Measurements from ENCODE around the gene STAT5B. TPM values are rescaled to one million over a fixed set of nuclear protein-coding genes. Genes with fewer than 3 reads are reported as not detected.
"Not testable (repeated sequence)": the region's sequence is repeated elsewhere in the genome, so short reads cannot be mapped to it uniquely, and the experiment has no call there.

Gene STAT5B
- total RNA-seq, 2 experiments from 2014 or later, result 128 to 129 TPM

- Mint-ChIP-seq H3K36me3 (ENCODE audit: low read depth) (peaks cover 30% of the 10 kb centered on the region), H3K27me3 (no peaks in the 10 kb centered on the region), H3K27ac (no peak overlapping the region), H3K9me3 (no peaks in the 10 kb centered on the region), H3K4me3 (no peak overlapping the region), H3K4me1 (ENCODE audit: low read depth) (peaks cover 21% of the 10 kb centered on the region)
- POLR2A ChIA-PET, result interaction anchor here (0.7 to 2.0 kb wide), 2 partner anchors 51 to 64 kb away, joined by 3 to 6 read pairs; partner anchors contain the start of gene STAT5A
- no peak for TF ChIP-seq CTCF (IDR thresholded peaks at IDR 0.05)
- DNase-seq (no peak), ATAC-seq (no peak)
- intact Hi-C loops (cut with micrococcal nuclease), result loop anchor here (5.0 kb wide), 1 partner anchor 53 kb away; the partner anchor contains the start of gene STAT5B
- CTCF ChIA-PET, result interaction anchor here (1.3 to 3.1 kb wide), 4 partner anchors 13 to 86 kb away, joined by 3 to 57 read pairs (median 5); partner anchors contain the start of gene GHDC
Observed at GRCh38 chr17:42224651-42225050, 51.5 kb downstream of the STAT5B start.

GRCh38 chr17:42221886-42222745 lies 54.1 kb downstream of the STAT5B start:
- Mint-ChIP-seq H3K27ac (peak overlapping the region; percentile 7), H3K36me3 (ENCODE audit: low read depth) (peaks cover 30% of the 10 kb centered on the region), H3K9me3 (no peaks in the 10 kb centered on the region), H3K4me3 (no peak overlapping the region), H3K27me3 (no peaks in the 10 kb centered on the region), H3K4me1 (ENCODE audit: low read depth) (peaks cover 8% of the 10 kb centered on the region)
- DNase-seq (peak; percentile 79), ATAC-seq (peak; percentile 97)
- CTCF ChIA-PET, result interaction anchor here (0.6 to 3.1 kb wide), 54 partner anchors 8 to 308 kb away, joined by 3 to 57 read pairs (median 6); partner anchors contain the start of genes CAVIN1, CNP, GHDC and KCNH4
- intact Hi-C loops (cut with micrococcal nuclease), result loop anchor here (5.0 kb wide), 1 partner anchor 55 kb away; the partner anchor contains the start of gene STAT5B
- TF ChIP-seq CTCF (IDR thresholded peaks at IDR 0.05), result peak; percentile 79
- POLR2A ChIA-PET, result interaction anchor here (0.7 to 1.7 kb wide), 8 partner anchors 8 to 90 kb away, joined by 3 to 5 read pairs (median 3); partner anchors contain the start of gene STAT5A

- POLR2A ChIA-PET; H3K27ac Mint-ChIP-seq; H3K4me3 Mint-ChIP-seq; intact Hi-C loops (cut with micrococcal nuclease); ATAC-seq; H3K9me3 Mint-ChIP-seq; CTCF ChIA-PET; H3K4me1 Mint-ChIP-seq (ENCODE audit: low read depth); H3K27me3 Mint-ChIP-seq; DNase-seq: not testable (repeated sequence)
- peaks cover 32% of the 10 kb centered on the region for H3K36me3 Mint-ChIP-seq (ENCODE audit: low read depth)
Observed at GRCh38 chr17:42219280-42219679, 56.9 kb downstream of the STAT5B start.

- Mint-ChIP-seq H3K27ac (peak overlapping the region; percentile 71), H3K27me3 (no peaks in the 10 kb centered on the region), H3K36me3 (ENCODE audit: low read depth) (peaks cover 39% of the 10 kb centered on the region), H3K4me3 (no peak overlapping the region), H3K4me1 (ENCODE audit: low read depth) (no peaks in the 10 kb centered on the region), H3K9me3 (no peaks in the 10 kb centered on the region)
- ATAC-seq (no peak), DNase-seq (no peak)
- ChIA-PET CTCF (interaction anchor here (0.8 to 2.8 kb wide), 3 partner anchors 8 to 24 kb away, joined by 3 to 14 read pairs (median 3); no protein-coding TSS in a partner anchor), POLR2A (interaction anchor here (1.0 to 1.4 kb wide), 3 partner anchors 8 to 63 kb away, joined by 3 to 5 read pairs (median 3); partner anchors contain the start of gene GHDC)
- intact Hi-C loops (cut with micrococcal nuclease), result no loop called here
- TF ChIP-seq CTCF (IDR thresholded peaks at IDR 0.05), result no peak
Observed at GRCh38 chr17:42214156-42214555, 62.0 kb downstream of the STAT5B start.

GRCh38 chr17:42212382-42212781 lies 63.8 kb downstream of the STAT5B start:
- Mint-ChIP-seq H3K9me3 (no peaks in the 10 kb centered on the region), H3K4me3 (no peak overlapping the region), H3K4me1 (ENCODE audit: low read depth) (no peaks in the 10 kb centered on the region), H3K36me3 (ENCODE audit: low read depth) (peaks cover 38% of the 10 kb centered on the region), H3K27ac (no peak overlapping the region), H3K27me3 (no peaks in the 10 kb centered on the region)
- ChIA-PET POLR2A (interaction anchor here (0.6 to 1.5 kb wide), 3 partner anchors 48 to 187 kb away, joined by 3 read pairs; no protein-coding TSS in a partner anchor), CTCF (interaction anchor here (1.3 to 2.8 kb wide), 2 partner anchors 10 kb away, joined by 8 to 14 read pairs; no protein-coding TSS in a partner anchor)
- ATAC-seq (no peak), DNase-seq (no peak)
- TF ChIP-seq CTCF (IDR thresholded peaks at IDR 0.05), result no peak
- intact Hi-C loops (cut with micrococcal nuclease), result no loop called here

GRCh38 chr17:42211921-42212341 lies 64.3 kb downstream of the STAT5B start:
- ChIA-PET POLR2A (interaction anchor here (1.5 kb wide), 1 partner anchor 99 kb away, joined by 3 read pairs; no protein-coding TSS in a partner anchor), CTCF (interaction anchor here (1.3 kb wide), 1 partner anchor 10 kb away, joined by 8 read pairs; no protein-coding TSS in a partner anchor)
- H3K4me3 Mint-ChIP-seq; H3K27me3 Mint-ChIP-seq; H3K4me1 Mint-ChIP-seq (ENCODE audit: low read depth); ATAC-seq; H3K9me3 Mint-ChIP-seq; intact Hi-C loops (cut with micrococcal nuclease); DNase-seq; H3K27ac Mint-ChIP-seq: not testable (repeated sequence)
- H3K36me3 Mint-ChIP-seq (ENCODE audit: low read depth), result peaks cover 37% of the 10 kb centered on the region

Measured in activated CD8-positive, alpha-beta T cell treated with anti-CD3 and anti-CD28 coated beads for 36 hours (primary cell).